DMS53 treated with DMSO at 0.1 percent for 48 hours (cell line): ENCODE data around the gene TMEM203.

Experiments used
- DNase-seq: peaks from one replicate; lab custom pipeline; 2025; ENCODE audit not compliant: unreplicated experiment; lab: John Stamatoyannopoulos, UW

The TMEM203 gene

DNA sequence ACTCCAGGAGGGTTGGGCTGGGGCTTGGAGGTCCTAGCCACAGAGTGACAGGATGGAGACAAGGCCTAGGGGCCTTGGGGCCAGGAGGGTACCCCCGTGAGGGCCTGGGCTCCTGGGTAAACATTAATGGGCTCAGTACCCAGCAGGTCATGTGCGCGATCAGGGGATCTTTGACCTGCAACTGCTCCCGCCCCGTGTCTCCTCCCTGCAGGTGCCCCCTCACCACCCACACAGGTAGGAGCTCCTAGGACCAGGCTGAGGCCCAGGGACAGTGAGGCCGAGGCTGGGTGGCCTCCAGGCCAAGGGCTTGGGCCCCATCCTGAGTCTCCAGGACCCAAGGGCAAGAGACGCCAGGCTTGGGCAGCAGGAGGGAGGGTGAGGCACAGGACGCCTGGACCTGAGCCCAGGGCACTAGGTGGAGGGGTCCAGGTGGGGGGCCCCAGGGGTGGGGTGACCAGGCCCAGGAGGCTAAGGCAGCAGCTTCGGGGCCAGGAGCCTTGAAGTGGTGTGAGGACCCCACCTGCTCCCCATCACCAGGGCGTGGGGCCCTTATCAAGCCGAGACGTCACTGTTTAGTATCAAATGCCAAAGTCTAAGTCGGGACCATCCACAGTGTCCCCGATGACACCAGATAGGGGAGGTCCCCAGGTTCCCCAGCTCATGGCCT lies 25.4 kb upstream of the TMEM203 start, which contains the start of gene SLC34A3:
SLC34A3 (plus strand) TSS at position 197 of the 667 bp plus-strand sequence. CDS start 802 bp downstream, outside the sequence.
- no peak for DNase-seq

DNA sequence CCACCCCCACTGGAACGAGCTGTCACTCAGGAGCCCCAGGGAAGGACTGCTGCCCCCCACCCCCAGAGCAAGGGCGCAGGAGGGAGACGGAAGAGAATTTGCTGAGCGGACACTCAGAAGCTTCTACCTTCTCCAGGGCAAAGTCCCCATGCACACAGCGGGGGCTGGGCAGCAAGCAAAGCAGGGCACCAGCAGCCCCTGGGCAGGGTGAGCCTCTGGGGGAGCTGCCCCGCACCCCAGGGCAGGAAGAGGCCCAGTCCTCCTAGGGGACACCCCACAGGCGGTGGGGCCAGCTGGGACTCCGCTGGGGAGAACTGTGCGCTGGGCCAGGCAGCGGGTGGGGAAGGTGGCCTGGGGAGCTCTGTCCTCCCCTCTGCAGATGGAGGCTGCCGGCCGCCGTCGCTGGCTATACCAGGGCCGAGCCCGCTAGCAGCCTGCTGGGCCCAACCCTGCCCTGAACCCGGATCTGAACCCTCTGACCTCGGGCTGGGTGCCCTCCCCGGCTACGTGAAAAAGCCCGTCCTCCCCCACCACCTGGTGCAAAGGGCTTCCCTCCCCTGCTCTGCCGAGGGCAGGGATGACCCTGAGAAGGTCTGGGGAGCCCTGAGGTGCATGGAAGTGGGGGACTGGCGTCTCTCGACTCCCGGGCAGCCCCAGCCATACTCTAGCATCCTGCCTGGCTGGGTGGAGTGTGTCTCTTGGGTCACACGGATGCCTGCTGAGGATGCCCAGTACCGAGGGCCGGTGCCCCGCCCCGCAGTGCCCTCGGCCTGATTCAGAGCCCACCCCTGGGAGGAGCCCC lies 24.7 kb upstream of the TMEM203 start:
- DNase-seq = no peak

DNA sequence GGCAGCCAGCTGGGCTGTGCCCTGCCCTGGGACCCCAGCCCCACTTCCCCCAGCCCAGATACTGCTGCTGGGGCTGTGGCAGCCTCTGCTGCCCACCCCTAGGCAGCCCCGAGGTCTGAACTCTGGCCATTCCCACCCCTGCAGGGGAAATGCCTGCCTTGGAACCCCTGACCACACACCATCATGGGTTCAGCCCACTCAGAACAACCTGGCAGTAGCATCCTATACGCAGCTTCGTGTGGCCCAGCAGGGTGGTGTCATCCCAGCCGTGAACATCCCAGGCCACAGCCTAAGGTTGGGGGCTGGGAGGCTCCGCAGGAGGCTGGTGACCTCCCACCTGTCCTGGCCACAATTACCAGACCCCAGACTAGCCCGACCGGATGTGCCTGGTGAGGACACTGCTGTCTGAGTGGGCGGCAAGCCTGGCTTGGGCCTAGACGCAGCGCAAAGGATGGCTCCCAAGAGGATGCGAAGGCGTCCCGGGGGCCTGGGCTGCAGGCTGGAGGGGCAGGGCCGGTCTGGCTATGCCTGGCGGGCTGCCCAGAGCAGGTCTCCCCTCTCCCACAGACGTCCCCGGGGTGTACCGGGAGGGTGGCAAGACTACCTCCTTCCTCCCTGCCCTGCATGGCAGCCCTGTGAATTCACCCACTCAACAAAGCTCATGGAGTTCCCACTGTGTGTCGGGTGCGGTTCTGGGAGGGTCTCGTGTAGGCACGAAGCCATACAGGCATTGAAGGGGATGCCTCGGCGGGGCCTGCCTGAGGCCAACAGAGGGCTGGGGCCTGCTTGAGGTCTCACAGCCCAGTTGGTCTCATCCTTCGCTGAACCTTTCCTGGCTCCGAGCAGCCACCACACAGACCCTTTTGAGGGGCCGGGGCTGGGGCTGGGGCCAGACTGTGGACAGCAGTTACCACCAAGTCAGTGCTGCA lies 23.8 kb upstream of the TMEM203 start:
- DNase-seq = no peak

DNA sequence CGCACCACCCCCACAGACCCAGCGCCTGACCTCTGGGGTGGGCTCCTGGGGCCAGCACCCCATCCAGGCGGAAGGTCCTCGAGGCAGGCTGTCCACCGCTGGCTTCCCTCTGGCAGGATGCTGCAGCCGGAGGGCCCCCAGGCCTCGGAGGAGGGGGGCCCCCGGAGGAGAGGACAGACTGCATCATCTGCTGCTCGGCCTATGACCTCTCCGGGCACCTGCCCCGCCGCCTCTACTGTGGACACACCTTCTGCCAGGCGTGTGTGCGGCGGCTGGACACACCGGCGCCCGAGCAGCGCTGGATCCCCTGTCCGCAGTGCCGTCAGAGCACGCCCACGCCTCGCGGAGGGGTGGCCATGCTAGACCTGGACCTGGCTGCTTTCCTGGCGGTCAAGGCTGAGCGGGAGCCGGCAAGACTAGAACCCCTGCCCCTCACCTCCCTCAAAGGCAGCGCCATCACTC lies 23.1 kb upstream of the TMEM203 start:
- no peak for DNase-seq

DNA sequence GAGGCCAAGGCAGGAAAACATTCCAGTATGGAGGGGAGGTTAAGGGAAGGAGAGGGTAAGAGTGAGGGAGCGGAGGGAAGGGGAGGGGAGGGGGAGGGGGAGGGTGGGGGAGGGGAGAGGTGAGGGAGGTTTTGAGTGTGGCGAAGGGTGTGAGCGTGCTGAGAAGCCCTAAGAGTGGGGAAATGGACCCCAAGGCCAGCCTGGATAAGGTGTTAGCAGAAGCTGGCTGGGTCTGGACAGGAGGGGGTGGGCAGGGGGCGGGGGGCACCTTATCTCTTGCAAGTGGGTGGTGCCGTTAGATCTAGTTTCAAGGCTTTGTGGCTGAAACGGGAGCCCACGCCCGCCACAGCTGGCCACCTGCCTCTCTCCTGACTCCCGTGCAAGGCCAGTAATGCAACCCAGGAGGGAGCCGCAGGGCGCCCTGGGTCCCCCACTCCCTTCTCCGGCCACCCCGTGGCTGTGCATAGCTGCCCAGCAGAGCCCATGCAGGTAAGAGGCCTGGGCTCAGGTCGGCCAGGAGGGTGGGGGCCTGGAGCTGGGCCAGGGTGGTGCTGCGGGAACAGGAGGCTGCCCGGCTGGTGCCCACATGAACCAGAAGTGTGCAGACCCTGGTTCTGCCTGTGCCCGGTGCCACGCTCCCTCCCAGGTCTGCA lies 22.5 kb upstream of the TMEM203 start:
- DNase-seq = no peak

DNA sequence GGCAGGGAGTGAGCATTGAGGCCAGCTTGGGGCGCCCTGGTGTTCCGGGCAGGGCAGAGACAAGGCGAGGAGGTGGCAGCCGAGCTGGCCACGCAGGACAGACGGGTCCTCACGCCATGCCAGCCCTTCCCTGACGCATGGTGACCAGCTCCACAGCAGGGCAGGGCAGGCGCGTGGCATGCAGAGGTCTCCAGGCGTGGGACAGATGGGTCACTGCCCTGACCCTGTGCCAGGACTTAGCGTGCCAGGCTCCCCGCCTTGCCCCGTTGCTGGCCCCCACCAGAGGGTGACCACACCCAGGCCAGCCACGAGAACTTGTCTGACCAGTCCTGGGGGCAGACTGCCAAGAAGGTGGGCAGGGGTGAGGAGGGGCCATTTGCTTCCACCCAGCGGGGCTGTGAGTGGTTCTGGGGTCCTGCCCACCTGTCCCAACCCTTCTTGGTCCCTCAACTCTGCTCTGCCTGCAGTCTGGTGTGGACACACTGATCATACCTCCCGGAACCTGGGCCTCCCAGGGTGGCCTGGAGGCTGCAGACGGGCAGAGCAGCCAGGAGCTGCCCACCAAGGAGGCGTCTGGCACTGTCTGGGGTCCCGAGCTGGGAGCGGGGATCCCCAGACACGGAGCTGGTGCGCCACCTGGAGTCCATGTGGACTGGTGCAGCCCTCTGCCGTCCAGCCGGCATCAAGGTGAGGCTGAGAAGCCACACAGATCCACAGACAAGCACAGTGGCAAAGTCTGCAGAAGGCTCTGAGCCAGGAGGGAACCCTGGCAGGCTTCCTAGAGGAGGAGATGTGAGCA lies 21.8 kb upstream of the TMEM203 start, which contains the start of gene RNF224:
RNF224 (plus strand) TSS at position 449 of the 799 bp plus-strand sequence. CDS start 834 bp downstream, outside the sequence.
- peak; percentile 79 for DNase-seq

DNA sequence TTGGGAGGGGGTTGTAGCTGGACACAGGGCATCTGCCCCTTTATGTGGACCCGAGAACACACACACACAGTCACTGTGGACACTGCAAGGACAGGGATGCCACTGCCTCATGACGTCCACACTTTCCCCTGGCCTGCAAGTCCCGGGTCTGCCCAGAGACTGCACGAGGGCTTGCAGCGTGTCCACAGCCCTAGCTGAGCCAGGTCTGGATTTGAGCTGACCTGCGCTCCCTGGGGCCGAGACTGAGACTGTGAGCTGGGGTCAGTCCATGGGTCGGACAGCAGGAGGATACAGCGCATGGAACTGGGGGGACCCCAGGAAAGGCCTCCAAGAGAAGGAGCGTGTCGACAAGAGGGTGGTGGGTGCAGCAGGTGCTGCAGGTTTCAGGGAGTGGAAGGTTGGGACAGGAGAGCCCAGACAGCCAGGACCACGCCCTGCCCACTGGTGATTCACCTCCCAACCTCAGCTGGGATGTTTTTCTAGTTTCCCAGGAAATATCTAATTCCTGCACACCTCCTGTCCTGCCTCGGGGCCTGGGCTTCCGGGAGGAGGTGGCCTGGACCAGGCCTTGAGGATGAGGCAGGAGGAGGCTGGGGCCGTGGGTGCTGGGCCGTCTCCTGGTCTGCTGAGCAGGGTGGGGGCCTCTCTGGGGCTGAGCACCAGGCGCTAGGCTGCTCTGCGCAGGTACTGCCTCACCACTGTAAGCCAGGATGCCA lies 21.0 kb upstream of the TMEM203 start:
- DNase-seq = no peak

DNA sequence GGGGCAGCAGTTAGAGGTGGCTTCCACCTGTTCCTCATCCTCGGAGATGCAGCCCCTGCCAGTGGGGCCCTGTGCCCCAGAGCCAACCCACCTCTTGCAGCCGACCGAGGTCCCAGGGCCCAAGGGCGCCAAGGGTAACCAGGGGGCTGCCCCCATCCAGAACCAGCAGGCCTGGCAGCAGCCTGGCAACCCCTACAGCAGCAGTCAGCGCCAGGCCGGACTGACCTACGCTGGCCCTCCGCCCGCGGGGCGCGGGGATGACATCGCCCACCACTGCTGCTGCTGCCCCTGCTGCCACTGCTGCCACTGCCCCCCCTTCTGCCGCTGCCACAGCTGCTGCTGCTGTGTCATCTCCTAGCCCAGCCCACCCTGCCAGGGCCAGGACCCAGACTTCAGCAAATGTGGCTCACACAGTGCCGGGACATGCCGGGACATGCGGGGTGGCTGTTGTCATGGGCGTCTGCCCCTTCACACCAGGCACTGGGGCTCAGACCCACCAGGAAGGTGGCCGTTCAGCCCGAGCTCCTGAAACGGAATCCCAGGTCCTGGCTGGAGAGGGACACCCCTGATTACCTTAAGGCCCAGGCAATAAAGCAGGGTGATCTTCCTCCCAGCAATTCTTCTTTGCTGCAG lies 20.4 kb upstream of the TMEM203 start:
- no peak for DNase-seq

DNA sequence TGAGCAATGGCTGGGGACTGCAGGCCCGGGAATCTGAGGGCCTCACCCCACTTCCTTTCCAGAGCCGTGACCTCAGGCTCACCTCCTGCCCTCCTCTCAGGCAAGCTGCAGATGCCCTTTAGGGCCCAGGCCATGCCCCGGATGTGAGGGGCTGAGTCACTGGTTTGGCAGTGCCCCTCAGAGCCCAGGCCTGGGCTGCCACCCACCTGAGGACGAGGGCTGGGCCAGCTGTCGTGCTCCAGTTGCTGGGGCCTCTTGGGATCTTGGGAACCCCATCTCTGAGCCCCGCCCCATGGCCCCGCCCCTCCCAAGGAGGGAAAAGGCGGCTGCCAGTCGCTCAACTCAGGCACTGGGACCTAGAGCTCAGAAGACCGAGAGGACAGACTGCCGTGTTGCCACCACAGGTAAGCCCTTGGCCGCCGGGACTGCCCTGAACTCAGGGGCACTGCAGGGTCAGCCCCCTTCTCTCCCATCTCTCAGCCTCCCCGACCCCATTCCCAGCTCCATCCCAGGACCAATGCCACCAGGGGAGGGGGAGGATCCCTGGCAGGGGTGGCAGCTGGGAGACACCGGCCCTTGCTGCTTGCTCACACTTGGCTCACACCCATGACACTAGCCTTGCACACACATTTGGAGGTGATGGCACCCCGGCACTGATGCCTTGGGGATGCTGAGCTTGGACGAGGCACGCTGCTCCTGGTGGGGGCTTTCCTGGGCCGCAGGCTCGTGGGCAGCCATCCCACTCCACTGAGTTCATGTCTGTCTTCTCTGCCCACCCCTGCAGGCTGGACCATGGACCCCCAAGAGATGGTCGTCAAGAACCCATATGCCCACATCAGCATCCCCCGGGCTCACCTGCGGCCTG lies 19.6 kb upstream of the TMEM203 start, which contains the start of gene CYSRT1:
CYSRT1 (plus strand) TSS at position 345 of the 865 bp plus-strand sequence; CDS start at position 793, 448 bp downstream.
- DNase-seq = no peak

DNA sequence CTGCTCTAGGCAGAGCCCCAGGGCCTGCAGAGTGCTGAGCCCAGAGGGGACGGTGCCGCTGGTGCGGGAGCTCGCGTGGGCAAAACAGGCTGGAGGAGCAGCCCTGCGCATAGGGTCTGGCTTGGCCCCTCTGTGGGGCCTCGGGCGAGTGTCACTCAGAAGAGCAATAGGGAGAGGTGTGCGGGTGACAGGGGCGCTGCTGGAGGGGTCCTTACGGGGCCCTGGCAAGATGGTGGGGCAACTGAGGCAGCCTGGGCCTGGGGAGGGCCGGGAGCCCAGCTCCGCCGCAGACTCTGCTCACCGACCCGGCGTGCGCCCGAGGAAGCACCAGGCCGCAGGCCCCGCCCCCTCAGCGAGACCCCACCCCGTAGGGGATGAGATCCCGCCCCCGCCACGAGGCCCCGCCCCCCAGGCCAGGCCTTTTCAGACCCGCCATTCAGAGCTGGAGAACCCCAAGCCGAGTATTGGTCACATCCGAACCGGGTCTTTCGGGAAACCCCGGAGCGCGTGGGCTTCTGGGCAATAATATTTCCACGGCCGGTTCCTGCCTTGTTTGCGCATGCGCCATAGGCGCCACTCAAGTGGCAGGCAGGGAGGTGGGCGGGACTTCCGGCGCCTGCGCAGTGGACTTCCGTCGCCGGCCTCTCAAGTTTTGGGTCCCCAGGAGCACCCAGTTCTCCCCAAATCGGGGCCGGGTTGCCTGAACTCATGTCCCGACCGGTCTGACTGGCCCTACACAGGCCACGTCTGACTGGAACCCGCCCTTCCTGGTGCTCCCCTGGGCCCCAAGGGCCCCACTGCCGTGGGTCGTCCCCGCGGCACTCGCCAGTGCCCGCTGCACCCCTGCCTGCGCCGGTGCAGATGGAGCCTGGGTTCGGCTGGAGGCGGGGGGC lies 17.9 kb upstream of the TMEM203 start:
- peak; percentile 93 for DNase-seq

DNA sequence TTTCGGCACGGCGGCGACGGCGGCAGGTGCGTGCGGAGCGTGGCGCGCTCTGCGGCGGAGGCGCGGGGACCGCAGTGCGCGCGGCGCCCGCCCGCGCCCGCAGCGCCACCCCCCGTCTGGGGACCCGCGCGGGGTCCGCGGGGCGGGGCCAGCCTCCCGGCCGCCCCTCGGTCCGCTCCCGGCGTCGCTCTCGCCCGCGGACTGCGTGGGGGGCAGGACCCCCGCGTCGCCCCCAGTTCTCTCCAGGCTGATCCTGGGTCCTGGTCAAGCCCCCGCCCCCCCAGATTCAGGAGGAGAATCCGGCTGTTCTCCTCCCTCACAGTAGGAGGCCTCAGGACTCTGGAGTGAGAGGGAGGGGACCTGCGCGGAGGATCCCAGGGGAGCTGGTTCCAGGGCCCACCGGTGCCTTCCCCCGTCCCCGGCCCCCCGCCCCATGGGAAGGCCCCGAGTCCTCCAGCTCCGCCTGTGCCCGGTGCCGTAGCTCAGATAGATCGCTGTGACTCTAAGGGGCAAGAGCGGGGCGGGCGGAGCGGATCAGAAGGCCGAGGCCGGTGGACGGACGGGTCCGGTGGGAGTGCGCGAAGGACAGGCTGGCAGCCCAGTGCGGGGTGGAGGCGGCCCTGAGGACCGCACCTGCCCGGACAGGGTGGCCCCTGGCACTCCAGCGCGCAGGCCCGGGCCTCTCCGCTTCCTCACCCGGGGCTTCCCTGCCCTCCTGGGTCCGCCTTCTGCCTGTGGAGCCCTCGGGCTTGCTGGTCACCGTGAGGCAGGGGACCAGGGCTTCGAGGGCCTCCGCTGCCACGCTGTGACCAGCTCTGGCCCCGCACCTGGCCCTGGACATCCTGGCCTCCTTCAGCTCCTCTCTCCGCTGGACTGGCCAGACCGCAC lies 17.0 kb upstream of the TMEM203 start, which contains the start of gene RNF208:
RNF208 (minus strand) TSS at position 51 of the 888 bp plus-strand sequence. CDS start 1,028 bp downstream, outside the sequence.
- DNase-seq = peak; percentile 25

DNA sequence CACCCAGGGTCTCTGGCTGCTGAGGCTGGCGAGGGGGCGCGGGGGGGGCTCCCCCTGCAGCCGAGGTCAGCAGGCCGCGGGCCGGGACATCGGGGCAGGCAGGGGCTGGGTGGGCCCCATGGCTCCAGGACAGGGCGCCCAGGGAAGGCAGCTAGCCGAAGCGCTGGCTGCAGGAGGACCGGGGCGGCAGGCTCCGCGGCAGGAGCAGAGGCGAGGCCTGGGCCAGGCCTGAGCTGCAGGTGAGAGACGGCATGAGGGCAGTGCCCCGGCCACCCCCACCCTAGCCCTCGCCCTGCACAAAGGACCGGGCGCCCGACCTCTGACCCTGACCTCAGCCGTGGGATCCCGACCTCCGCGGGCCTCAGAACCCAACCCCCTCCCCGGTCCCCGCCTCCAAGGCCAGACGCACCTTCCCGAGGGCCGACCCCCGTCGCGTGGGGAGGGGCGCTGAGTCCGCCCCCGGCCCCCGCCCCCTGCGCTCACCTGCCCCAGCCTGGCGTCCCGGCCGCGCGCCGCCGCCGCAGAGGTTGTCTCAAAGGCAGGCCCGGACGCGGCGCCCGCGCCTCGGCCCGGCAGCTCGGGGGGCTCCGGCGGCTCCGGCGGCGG lies 16.2 kb upstream of the TMEM203 start:
- no peak for DNase-seq

DNA sequence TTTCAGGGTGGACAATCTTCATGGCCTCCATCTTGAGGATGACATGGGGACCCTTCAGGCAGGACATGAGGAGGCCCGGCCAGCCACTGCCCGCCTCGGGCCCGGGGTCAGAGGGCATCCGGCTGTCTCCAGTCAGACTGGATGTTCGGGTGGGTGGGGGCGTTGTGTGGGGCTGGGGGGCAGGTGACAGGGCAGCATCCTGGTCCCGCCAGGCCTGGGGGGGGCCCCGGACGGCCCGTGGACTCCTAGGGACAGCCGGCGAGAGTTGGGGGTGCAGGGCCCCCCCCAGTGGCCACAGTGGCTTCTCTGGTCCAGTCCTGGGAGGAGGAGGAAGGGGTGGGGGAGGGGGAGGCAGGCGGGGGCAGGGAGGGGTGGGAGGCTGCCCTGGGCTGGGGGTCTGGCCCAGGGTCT lies 15.7 kb upstream of the TMEM203 start:
- no peak for DNase-seq

DNA sequence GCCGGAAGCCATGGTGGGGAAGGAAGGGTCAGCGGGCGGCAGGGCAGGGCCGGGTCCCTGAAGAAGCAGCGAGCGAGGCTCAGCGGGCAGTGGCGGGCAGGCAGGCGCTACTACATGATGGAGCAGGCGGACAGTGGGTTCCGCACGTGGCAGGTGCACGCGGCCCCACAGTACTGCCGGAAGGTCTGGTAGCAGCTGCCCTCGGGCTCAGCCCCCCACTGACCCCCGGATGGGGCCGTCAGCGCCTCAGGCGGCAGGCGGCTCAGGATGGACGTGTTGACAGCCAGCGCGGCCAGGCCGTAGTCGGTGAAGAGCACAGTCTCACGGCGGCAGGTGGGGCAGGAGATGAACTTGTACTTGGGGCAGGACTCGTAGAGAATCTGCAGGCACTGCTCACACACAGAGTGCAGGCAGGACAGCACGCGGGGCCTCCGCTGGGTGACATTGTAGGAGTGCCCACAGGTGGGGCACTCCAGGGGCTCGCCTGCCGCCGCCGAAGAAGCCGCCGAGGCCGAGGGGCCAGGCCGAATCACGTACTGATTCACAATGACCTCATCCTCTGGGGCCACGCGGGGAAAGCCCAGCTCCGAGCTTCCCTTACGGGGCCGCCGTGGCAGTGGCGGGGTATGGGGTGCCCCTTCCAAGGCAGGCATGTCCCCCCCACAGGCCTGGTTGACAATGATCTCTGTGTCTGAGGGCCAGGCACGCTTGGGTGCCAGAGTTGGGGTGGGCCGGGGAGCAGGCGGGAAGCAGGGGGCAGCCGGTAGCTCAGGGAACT lies 15.1 kb upstream of the TMEM203 start:
- DNase-seq = no peak
